Mucosa of descending colon (tissue), 3 donors: ENCODE measurements around the gene STIL. TPM values are rescaled to one million over a fixed set of nuclear protein-coding genes. Genes with fewer than 3 reads are reported as not detected.
"Not testable (repeated sequence)": the region's sequence is repeated elsewhere in the genome, so short reads cannot be mapped to it uniquely, and the experiment has no call there.

Experiments used
- ATAC-seq: fragments of 200-7000 bp; cut with Tn5 transposase; one replicate; pipeline ENCODE4 v1.9.1; 2020; ENCODE audit warnings: mild to moderate bottlenecking, moderate library complexity
- DNase-seq, 3 donors: peaks; one replicate each; pipeline ENCODE4 v3.0.0-alpha.2; 2020
- H3K36me3 ChIP-seq: fragments of 200-600 bp; one replicate; pipeline ENCODE4 v1.8.0; 2021; ENCODE audit warnings: low read depth, mild to moderate bottlenecking
- H3K4me1 ChIP-seq: fragments of 200-600 bp; one replicate; pipeline ENCODE4 v1.8.0; 2021; ENCODE audit warnings: low read depth, mild to moderate bottlenecking
- H3K4me3 ChIP-seq: fragments of 200-600 bp; one replicate; pipeline ENCODE4 v1.8.0; 2021; ENCODE audit warnings: mild to moderate bottlenecking
- H3K9me3 ChIP-seq: fragments of 200-600 bp; one replicate; pipeline ENCODE4 v1.8.0; 2021; ENCODE audit warnings: mild to moderate bottlenecking
- intact Hi-C, 2 donors: fragments of 100-400 bp; cut with DNase I in 1 of 2; cut with micrococcal nuclease in 1 of 2; formaldehyde crosslinking; loops; one replicate each; pipeline versions ENCODE4 v1.11.0 to v1.11.1; 2022; cut with DNase I, micrococcal nuclease
- total RNA-seq, 3 donors: library from RNA; stranded (reverse); fragmentation: NEBNext Ultra II Directional in 2 of 3; extraction: Animal tissue kit (Norgen Biotek cat#: 25700) in 2 of 3; gene quantifications; one replicate each; pipeline versions ENCODE4 v1.2.1 to v1.2.4, GENCODE V29; 2021 to 2023
- TF ChIP-seq, protein P1 (sequence below): fragments of 200-600 bp; IDR thresholded peaks from one replicate; pipeline ENCODE4 v1.8.0; 2022; ENCODE audit warnings: antibody characterized with exemption, mild to moderate bottlenecking
- donor health status: DM: no; HTN: no; CAD: no; lungs with moderate emphysema.
- donor health status: DM: no; HTN: no; CAD: no.
- donor health status: DM: no; HTN: yes; CAD: no.

Gene STIL
- total RNA-seq, 3 donors from 2014 or later: 4.8 to 13.1 (median 9.6) TPM

DNA sequence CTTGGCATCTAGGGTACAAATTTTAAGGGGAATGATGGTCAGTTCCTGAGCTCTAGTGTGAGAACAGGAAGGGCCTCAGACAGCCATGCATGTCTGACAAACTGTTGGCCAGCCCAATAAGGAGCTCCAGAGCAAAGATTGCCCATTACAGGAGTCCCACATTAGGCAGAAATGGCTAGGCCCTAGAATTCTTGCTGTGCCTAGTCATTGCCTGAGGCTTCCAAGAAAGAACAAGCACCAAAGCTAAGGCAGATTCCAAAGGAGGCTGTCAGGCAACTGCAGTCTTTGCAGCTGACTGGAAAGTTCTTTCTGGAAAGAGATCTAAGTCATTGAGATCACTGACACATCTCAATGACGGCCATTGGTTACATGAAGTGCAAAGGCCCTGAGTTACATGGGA is 3.9 kb upstream of the STIL start:
- ATAC-seq (no peak), DNase-seq (no peak)
- peaks cover 7% of the 10 kb centered on the region for H3K4me1 ChIP-seq
- H3K4me3 ChIP-seq: no peak overlapping the region
- H3K36me3 ChIP-seq: no peaks in the 10 kb centered on the region
- intact Hi-C loops: no loop called here
- H3K9me3 ChIP-seq: no peaks in the 10 kb centered on the region
- TF ChIP-seq, protein P1, sequence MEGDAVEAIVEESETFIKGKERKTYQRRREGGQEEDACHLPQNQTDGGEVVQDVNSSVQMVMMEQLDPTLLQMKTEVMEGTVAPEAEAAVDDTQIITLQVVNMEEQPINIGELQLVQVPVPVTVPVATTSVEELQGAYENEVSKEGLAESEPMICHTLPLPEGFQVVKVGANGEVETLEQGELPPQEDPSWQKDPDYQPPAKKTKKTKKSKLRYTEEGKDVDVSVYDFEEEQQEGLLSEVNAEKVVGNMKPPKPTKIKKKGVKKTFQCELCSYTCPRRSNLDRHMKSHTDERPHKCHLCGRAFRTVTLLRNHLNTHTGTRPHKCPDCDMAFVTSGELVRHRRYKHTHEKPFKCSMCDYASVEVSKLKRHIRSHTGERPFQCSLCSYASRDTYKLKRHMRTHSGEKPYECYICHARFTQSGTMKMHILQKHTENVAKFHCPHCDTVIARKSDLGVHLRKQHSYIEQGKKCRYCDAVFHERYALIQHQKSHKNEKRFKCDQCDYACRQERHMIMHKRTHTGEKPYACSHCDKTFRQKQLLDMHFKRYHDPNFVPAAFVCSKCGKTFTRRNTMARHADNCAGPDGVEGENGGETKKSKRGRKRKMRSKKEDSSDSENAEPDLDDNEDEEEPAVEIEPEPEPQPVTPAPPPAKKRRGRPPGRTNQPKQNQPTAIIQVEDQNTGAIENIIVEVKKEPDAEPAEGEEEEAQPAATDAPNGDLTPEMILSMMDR: no peak

DNA sequence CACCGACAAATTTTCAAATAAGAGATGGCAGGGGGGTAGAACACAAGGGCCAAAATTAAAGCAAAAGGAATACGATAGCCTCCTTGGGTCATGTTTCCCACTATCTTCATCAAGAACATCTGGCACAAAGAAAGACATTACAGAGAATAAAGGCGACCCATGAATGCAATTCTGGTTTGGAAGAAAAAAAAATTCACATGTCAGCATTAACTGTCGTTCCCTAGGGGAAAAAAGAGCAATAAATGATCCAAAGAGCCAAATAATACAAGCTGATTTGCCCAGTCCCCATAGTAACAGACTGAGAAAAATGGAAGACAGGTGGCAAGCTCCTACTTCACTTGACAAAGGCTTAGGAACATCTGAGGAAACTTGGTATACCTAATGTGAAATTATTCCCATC is 4.5 kb downstream of the STIL start:
- H3K4me1 ChIP-seq: peaks cover 16% of the 10 kb centered on the region
- H3K9me3 ChIP-seq: no peaks in the 10 kb centered on the region
- intact Hi-C loops: no loop called here
- ATAC-seq (no peak), DNase-seq (no peak)
- no peak overlapping the region for H3K4me3 ChIP-seq
- no peaks in the 10 kb centered on the region for H3K36me3 ChIP-seq
- TF ChIP-seq, protein P1: no peak

DNA sequence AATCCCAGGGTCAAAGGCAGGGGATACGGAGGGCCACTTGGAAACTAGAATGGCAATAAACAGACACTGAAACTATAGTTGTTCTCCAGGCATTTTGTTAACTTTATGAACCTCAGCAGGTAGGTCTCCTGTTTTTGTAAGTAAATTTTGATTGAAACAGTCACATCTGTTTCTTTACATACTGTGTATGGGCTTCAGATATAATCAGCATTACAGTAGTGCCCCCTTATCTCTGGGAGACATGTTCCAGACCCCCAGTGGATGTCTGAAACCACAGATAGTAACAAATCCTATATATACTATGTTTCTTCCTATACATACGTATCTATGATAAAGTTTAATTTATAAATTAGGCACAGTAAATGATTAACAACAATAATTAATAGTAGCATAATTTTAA is 11.5 kb downstream of the STIL start:
- H3K4me3 ChIP-seq: no peak overlapping the region
- ATAC-seq: no peak
- no peak for DNase-seq
- no peaks in the 10 kb centered on the region for H3K4me1 ChIP-seq
- H3K9me3 ChIP-seq: no peaks in the 10 kb centered on the region
- intact Hi-C loops: no loop called here
- TF ChIP-seq, protein P1: no peak
- H3K36me3 ChIP-seq: no peaks in the 10 kb centered on the region

DNA sequence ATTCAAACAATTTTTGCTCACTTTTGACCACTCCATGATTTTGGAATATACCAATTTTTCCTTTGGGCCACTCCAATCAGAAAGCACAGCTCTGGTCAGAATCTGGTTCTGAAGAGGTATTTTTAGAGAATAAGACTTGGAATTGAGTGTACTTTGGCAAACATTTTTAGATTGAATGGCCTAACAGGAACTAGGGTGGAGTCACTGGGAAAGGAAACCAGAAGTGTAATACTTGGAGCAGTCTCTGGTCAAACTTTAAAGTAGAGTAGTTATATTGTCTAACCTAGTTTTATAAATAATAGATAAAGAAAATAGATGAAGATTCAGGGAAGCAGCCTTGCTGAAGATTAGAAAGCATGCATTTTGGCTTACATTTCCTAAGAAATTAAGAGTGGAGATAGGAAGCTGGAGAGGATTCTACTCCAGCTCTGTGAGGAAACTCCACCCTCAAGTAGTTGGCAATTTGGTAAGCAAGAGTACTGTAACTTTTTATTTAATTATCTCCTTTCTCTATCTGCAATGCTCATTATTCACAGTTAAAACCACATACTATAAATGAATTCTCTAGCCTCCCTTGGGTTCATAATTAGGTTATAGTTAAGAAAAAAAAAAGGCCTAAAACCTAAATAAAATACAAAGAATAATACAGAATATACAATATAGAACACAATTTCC is 15.8 kb downstream of the STIL start:
- Histone ChIP-seq H3K36me3 (no peaks in the 10 kb centered on the region), H3K9me3 (no peaks in the 10 kb centered on the region), H3K4me3 (no peak overlapping the region), H3K4me1 (no peaks in the 10 kb centered on the region)
- DNase-seq: no peak
- no peak for ATAC-seq
- intact Hi-C loops: no loop called here
- TF ChIP-seq, protein P1: no peak

DNA sequence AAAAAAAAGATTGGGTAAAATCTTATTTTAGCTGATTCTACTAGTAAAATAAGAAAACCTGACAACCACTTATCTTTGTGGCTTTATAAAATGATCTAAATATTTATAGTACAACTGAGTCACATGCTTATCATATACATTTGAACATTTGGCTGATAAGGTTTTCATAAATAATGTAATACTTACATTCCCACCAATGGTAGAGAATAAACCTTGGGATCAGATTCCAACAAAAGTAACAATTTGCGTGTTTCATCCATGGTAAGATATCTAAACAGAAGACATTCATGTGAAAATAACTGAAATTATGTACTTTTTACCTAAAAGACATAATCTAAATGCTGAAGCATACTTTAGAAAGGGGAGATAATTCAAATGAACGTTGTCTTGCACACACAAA is 18.4 kb downstream of the STIL start:
- TF ChIP-seq, protein P1: no peak
- no peak for ATAC-seq
- Histone ChIP-seq H3K9me3 (no peaks in the 10 kb centered on the region), H3K4me1 (no peaks in the 10 kb centered on the region), H3K36me3 (no peaks in the 10 kb centered on the region), H3K4me3 (no peak overlapping the region)
- DNase-seq: no peak
- intact Hi-C loops: no loop called here

DNA sequence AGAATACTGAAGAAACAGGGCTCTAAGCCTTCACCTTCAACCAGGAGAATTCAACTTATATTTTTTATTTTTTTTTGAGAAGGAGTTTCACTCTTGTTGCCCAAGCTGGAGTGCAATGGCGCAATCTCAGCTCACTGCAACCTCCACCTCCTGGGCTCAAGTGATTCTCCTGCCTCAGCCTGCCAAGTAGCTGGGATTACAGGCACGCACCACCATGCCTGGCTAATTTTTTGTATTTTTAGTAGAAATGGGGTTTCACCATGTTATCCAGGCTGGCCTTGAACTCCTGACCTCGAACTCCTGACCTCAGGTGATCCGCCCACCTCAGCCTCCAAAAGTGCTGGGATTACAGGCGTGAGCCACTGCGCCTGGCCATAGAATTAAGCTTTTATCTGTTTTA is 19.1 kb downstream of the STIL start:
- DNase-seq, H3K4me1 ChIP-seq, H3K36me3 ChIP-seq, intact Hi-C loops, H3K9me3 ChIP-seq, H3K4me3 ChIP-seq, ATAC-seq: not testable (repeated sequence)

DNA sequence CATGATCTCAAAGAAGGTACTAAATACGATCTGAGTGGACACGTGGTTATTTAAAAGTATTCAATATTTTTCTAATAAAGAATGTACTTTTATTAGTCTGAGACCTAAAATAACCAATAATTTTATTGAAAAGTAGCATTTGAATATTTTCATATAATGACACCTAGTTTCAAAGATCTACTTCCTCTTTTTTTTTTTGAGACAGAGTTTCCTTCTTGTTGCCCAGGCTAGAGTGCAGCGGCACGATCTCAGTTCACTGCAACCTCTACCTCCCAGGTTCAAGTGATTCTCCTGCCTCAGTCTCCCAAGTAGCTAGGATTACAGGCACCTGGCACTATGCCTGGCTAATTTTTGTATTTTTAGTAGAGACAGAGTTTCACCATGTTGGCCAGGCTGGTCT is 25.8 kb downstream of the STIL start:
- H3K4me3 ChIP-seq, H3K9me3 ChIP-seq, ATAC-seq, H3K4me1 ChIP-seq, DNase-seq, intact Hi-C loops, H3K36me3 ChIP-seq: not testable (repeated sequence)
